HG02610 (cell line): ENCODE data around the gene PHKG1.
"Not testable (repeated sequence)": the region's sequence is repeated elsewhere in the genome, so short reads cannot be mapped to it uniquely, and the experiment has no call there.

Source experiments
- ATAC-seq: cut with Tn5 transposase; IDR thresholded peaks from one replicate; pipeline ENCODE4 v1.9.1; 2021; ENCODE audit warnings: mild to moderate bottlenecking, moderate library complexity; ENCODE audit not compliant: unreplicated experiment

Gene PHKG1

DNA sequence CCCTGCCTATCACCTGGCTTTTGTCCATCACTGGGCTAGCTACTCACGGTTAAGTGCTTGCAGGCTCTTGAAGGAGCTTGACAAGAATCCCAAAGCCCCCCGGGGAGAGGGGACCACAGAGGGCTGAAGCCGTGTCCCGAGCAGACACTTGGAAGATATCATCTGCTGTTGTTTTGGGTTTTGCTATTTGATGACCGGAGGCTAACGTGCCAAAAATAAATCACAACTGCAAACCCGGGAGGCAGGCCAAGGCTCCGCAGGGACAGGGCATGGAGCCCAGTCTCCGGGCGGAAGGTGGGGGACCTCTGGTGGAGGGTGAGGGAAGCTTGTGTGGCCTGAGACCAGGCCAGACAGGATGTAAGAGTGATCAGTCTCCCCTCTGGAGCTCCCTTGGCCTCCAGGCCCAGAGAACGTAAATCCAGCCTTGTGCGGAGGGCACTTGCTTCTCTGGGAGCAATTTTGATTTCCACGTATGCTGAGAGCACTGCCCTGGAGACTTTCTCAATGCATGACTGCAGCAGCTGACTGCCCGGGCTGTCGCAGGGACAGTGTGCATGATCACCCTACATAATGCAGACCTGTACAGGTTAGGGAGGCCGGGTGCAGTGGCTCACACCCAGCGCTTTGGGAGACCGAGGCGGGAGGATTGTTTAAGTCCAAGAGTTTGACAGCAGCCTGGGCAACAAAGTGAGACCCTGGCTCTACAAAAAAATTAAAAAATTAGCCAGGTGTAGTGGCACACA lies at the start of gene PHKG1:
Gene PHKG1 (minus strand): TSS at position 164 of the 743 bp plus-strand sequence. CDS start 4,011 bp downstream, outside the sequence.
- ATAC-seq = no peak

DNA sequence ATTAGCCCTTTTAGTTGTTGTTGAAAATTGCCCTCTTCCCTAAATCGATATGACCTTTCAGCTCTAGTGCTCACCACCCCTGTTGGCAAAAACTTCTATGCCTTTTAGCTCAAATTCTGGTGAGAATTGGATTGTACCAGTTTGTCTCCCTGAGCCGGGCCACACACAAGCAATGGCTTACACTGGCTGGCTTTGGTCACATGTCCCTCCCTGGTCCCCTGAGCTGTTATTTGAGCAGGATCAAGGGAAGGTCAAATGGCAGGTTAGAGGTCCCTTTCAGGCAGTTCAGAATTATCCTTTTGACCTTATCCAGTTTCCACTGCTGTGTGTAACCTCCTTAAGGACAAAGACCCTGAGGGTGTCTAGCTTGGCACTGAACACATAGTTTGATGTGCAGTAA lies 38.3 kb upstream of the PHKG1 start:
- ATAC-seq = not testable (repeated sequence)

DNA sequence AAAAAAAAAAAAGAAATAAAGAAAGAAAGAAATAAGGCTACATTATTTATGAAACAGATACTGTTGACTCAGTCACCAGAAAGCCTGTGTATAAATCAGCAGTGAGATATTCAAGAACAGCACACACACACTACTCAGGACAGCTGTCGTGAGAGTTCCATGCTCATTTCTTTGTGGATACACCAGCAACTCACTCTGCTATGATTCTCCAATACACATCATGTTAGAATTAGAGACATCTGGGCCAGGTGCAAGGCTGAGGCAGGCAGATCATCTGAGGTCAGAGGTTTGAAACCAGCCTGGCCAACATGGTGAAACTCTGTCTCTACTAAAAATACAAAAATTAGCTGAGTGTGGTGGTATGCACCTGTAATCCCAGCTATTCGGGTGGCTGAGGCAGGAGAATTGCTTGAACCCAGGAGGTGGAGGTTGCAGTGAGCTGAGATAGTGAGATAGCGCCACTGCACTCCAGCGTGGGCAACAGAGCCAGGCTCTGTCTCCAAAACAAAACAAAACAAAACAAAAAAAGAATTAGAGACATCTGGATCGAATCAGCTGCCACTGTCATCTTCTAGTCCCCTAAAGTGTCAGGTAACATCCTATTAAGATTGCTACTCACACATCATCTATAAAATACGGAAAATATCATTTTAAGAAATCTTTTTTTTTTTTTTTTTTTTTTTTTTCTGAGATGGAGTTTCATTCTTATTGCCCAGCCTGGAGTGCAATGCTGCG lies 34.7 kb upstream of the PHKG1 start:
- ATAC-seq = no peak

DNA sequence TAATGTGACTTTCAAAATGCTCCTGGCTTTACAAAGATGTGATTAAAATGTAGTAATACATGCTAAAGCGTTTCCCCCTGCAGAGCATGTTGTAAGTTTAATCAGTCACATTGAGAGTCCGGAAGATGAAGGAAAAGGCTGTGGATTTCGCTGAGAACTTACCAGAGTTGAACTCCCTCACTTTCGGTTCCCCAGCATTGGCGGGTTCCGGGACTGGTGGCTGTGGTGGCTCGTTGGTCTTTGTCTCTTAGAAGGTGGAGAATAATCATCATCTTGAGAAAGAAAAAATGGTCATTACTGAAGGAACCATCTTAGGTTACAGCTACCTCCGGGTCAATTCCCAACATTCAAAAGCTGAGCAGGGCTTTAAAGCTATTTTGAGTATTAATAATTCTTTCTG lies 33.1 kb upstream of the PHKG1 start:
- ATAC-seq = no peak

DNA sequence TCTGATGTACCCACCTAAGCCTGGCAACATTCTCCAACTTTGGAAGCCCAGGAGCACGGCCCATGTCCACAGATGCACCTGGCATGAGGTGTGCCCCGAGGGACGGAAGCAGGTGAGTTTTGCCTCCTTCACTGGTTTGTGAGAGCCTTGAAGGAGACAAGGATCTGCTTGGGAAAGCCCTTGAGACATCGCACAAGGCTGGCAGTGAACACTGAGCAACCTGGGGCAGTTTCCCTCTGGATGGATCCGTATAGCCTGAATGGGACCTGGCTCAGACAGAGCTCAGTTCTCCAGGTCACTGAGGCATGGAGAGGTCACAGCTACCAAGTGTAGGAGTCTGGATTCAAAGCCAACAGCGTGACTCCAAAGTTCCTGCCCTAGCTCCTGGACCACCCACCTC lies 32.2 kb upstream of the PHKG1 start:
- ATAC-seq = no peak

DNA sequence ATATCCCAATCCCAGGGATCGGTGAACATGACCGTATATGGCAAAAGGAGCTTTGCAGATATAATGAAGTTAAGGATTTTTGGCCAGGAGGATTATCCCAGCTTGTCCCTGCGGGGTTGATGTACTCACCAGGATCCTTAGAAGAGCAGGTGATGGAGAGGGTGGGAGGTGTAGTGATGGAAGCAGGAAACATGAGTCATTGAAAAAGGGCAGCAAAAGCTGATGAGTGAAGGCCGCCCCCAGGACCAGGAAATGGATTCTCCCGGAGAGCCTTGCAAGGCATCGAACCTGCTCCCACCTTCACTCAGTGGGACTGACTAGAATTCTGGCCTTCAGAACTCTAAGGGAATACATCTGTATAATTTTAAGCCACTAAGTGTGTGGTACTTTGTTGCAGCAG lies 28.7 kb upstream of the PHKG1 start:
- ATAC-seq = no peak

DNA sequence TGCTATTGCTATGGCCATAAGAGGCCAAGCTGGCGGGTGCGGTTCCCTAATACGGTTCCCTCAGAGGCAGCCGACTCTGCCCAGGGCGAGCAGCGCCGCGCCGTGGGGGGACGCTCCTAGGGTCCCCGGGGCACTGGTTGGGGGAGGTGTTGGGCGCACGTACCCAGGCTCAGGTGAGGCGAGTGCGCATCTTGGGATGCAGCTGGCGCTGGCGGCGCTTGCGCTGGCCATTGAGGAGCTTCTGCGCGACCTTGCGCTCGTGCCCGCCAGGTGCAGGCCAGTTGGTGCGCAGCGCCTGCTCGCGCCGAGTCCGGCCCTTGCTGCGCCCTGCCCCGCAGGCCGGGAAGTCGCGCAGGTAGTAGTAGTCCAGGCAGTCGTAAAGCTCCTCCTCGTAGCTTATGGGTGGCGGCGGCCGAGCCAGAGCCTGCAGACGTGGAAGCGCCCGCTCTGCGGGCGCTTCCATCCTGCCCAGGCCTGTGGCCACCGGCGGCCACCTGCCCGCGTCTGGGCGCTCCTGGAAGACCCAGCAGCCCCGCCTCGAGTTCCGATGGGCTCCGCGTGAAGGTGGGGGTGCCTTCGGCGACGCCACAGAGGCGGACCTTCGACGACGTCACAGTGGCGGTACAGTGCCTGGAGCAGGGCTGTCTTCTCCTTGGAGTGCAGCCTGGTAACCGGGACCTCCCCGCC lies 23.2 kb upstream of the PHKG1 start, which contains the start of gene NUPR2:
Gene NUPR2 (minus strand): TSS at position 566 of the 687 bp plus-strand sequence. CDS start 103 bp downstream, at position 463.
- no peak for ATAC-seq

DNA sequence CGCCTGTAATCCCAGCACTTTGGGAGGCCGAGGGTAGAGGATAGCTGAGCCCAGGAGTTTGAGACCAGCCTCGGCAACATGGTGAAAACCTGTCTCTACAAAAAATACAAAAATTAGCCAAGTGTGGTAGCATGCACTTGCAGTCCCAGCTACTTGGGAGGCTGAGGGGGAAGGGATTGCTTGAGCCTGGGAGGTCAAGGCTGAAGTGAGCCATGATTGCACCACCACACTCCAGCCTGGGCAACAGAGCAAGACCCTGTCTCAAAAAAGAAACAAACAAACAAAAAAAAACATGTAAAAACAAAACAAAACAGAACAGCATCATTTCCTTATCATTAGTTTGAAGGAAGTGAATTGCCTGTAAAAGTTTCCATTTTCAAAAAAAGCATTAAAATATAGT lies 19.5 kb upstream of the PHKG1 start:
- ATAC-seq = not testable (repeated sequence)

DNA sequence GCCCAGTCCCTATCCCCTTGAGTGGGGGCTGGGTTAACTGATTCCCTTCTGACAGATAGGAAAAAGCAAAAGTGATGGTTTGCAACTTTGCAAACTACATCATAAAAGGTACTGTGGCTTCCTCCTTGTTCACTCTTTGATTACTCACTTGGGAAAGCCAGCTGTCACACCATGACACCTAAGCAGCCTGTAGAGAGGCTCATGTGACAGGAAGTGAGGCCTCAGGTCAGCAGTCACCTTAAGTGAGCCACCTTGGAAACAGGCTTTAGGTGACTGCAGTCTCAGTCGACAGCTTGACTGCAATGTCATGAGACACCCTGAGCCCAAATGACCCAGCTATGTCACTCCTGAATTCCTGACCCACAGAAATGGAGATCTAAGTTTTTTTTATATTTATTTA lies 17.9 kb upstream of the PHKG1 start:
- ATAC-seq = no peak

DNA sequence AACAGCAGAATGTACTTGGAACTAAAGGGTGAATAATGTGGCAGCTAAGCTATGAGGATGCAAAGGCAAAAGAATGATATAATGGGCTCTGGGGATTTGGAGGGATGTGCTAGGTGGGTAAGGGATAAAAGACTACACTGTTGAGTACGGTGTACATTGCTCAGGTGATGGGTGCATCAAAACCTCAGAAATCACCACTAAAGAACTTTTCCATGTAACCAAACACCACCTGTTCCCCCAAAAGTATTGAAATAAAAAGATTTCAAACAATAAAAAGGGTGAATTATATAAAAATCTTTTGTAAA lies 15.2 kb upstream of the PHKG1 start:
- ATAC-seq = no peak

DNA sequence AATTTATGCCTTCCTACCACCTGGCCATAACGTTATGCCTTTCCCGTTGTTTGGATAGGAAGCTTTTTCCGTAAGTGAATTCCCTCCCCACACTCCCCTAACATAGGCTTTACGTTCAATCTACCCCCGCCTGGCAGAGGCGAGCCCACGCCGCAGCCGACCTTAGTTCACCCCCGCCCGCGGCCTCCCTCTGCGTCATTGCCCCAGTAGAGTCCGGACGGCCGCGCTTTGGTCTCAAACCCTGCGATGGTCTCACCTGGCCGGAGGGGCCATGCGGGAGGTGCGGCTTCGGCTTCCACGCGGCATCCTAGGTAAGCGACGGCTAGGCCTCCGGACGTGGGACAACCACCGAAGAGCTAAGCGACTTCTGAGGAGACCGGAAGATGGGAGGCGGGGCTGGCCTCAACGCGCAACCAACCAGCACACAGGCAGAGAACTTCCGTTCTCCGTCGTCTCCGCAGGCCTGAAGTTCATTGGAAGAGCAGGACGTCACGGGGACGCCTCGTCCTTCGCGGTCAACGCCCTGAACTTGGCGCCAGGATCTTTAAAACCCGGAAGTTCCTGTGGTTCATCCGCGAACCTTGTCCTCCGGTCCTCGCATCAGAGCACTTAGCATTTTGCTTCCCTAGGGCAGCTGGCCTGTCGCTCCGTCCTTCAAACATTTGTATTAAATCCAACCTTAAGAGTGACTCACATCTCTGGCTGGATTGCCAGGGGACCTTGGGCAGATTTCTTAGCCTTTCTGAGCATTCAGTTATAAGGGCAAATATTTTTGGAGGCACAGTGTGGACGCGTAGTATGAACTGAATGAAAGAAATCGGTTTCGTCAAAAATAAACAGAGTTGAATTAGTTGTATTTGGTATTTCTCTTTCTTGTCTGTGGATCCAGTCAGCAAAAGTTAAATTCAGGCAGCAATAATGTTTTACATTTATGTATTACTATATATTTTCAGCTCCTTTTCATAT lies 13.6 kb upstream of the PHKG1 start, which contains the start of gene CHCHD2:
Gene CHCHD2 (minus strand): TSS at position 369 of the 966 bp plus-strand sequence. CDS start 63 bp downstream, at position 306.
- ATAC-seq = peak; percentile 99

DNA sequence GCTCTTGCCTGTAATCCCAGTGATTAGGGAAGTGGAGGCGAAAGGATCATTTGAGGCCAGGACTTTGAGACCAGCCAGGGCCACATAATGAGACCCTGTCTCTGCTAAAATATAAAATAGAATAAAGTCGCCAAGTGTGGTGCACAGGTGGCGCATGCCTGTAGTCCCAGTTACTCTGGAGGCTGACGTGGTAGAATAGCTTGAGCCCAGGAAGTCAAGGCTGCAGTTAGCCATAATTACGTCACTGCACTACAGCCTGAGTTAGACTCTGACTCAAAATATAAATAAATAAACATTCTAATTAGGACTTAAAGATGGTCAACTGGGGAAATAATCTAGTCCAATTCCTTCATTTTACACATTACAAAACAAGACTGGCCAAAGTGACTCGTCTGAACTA lies 12.8 kb upstream of the PHKG1 start:
- ATAC-seq = peak; percentile 17

DNA sequence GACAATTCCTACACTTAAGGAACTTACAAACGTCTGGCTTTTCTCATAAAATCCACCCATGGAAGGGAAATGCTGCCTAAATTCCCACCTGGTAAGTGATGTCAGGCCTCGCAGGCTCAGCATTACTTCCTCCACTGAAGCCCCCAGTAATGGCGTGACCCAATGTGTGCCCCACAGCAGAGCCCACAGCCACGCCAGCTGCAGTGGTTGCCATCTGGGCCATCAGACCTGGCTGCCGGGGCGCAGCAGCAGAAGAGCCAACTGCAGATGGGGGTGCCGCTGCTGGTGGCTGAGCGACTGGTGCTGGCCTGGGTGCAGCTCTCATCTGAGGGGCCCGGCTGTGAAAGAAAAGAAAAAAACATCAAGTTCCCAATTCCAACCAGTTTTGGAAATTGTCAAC lies 11.4 kb upstream of the PHKG1 start:
- ATAC-seq = not testable (repeated sequence)

DNA sequence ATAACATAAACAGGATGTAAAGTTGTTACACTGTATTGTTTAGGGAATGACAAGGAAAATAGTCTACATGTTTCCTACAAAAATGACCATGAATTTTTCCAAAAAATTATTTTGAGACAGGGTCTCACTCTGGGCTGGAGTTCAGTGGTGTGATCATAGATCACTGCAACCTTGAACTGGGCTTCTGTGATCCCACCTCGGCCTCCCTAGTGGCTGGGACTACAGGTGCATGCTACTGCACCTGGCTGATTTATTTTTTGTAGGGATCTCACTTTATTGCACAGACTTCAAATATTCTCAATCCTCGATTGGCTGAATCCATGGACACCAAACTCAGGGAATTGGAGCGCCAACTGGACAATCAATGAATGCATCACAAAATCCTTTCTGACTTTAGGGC lies 6.9 kb upstream of the PHKG1 start:
- ATAC-seq = no peak

DNA sequence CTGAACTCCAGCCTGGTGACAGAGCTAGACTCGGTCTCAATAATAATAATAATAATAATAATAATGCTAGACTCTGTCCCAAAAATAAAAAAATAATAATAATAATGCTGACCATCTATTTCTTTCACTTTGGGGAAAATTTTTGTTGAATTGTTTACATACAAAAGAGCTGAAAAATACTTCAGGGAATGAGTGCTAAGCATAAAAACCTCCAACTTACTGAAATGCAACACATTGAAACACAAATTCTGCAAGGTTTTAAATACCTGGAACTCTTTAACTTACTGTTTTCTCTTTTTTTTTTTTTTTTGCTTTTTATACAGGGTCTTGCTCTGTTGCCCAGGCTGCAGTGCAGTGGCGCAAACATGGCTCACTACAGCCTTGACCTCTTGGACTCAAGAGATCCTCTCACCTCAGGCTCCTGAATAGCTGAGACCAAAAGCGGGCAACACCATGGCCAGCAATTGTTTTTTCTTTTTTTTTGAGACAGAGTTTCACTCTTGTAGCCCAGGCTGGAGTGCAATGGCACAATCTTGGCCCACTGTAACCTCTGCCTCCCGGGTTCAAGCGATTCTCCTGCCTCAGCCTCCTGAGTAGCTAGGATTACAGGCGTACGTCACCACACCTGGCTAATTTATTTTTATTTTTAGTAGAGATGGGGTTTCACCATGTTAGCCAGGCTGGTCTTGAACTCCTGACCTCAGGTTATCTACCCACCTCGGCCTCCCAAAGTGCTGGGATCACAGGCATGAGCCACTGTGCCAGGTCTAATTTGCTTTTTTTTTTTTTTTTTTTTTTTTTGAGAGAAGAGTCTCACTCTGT lies 5.6 kb upstream of the PHKG1 start:
- not testable (repeated sequence) for ATAC-seq

DNA sequence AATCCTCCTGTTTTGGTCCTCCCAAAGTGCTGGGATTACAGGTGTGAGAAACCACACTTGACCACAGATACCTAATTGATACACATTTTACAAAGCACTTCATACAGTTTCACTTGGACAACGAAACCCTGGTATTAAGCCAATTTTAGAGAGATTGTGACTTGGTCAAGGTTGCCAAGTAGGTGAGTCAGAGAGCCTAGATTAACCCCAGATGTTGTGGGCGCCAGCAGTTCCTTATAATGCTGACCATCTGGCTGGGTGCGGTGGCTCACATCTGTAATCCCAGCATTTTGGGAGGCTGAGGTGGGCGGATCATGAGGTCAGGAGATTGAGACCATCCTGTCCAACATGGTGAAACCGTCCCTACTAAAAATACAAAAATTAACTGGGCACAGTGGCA lies 4.9 kb upstream of the PHKG1 start:
- ATAC-seq = no peak

DNA sequence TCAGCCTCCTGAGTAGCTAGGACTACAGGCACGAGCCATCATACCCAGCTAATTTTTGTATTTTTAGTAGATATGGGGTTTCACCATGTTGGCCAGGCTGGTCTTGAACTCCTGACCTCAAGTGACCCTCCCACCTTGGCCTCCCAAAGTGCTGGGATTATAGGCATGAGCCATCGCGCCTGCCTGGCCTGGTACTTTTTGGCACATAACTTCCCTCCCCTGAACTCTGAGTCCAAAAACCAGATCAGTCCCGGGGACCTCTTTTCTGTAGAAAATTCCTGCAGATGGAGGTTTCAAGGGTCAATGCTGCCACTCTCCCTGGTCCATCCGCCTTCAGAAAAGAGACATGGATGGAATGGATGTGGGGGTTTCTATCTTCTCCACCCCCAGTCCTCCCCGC lies 364 bp downstream of the PHKG1 start:
- ATAC-seq = not testable (repeated sequence)

DNA sequence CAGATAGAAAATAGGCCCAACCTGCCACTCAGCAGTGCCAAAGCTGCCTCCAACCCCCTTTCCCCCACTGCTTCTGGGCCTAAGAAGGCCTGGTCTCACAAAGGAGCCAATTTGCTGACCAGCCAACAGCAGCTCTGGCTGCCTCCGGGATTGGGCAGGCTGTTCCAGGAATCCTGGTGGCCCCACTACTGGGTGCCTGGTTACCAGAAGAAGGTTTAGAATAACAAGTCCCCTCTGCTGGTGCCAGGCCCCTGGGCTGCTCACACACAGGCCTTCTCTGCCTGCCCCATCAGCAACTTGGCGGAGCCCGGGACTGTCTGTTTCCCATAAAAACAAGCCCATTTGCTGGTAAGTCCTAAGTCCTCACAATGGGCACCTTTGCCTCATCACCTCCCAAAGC lies 1.2 kb downstream of the PHKG1 start:
- no peak for ATAC-seq

DNA sequence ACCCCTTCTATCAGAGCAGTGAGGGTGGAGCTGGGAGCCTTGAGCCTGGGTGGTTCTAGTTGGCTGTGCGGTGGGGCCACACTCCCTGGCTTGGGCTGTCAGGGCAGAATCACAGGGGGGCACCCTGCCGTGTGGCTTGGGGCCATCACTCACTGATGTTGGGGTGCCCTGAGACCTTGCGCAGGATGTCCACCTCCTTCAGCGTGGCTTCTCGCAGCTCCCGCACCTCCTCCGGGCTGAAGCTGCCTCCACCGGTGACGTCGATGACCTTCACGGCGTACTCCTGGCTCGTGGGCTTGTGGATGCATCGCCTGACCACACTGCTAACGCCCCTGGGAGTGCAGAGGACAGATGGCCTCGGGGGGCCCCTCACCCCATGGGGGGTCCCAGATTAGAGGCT lies 5.3 kb downstream of the PHKG1 start:
- no peak for ATAC-seq

DNA sequence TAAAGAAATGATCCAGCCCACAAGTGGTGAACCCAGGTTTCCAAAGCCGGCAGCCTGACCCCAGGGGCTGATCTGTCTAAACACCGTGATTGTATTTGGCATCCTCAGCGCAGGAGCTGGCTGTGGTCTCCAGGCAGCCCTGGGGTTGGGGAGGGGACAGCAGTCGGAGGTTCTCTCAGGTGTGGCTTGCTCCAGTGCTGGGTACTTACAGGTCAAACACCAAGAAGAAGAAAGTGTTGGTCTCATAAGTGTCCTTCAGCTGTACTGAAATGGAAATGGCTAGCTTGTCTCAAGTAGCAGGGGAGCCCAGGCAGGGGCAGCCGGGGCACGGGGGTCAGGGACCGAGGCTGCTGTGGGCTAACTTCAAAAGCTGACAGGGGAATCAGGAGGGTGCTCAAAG lies 6.0 kb downstream of the PHKG1 start:
- no peak for ATAC-seq
